ENCODE data around the gene VPS41.

The VPS41 gene

GRCh38 chr7:38760226-38760625 lies 148.8 kb downstream of the VPS41 start:
- H3K9ac ChIP-seq (ENCODE audit: low read depth, low read length), result no peak overlapping the region
- no peak overlapping the region for H3K27ac ChIP-seq (ENCODE audit: low read length)
- no peak for TF ChIP-seq EZH2 (IDR thresholded peaks at IDR 0.05; ENCODE audit: borderline replicate concordance, low read depth, low read length, severe bottlenecking)
- TF ChIP-seq CTCF (IDR thresholded peaks at IDR 0.05; ENCODE audit: borderline replicate concordance, extremely low read depth, low read length, poor library complexity, severe bottlenecking), result no peak

GRCh38 chr7:38759028-38759427 lies 150.0 kb downstream of the VPS41 start:
- TF ChIP-seq EZH2 (IDR thresholded peaks at IDR 0.05; ENCODE audit: borderline replicate concordance, low read depth, low read length, severe bottlenecking) (no peak), CTCF (IDR thresholded peaks at IDR 0.05; ENCODE audit: borderline replicate concordance, extremely low read depth, low read length, poor library complexity, severe bottlenecking) (no peak)
- Histone ChIP-seq H3K79me2 (ENCODE audit: insufficient read depth, low read length) (no peaks in the 10 kb centered on the region), H3K4me1 (ENCODE audit: insufficient read depth, low read length) (no peaks in the 10 kb centered on the region), H3K36me3 (ENCODE audit: insufficient read depth, low read length) (peaks cover 45% of the 10 kb centered on the region; the same call in 1 of the 2 replicates), H3K27me3 (ENCODE audit: insufficient read depth, low read length, poor library complexity) (no peaks in the 10 kb centered on the region), H3K9ac (ENCODE audit: low read depth, low read length) (no peak overlapping the region), H3K27ac (ENCODE audit: low read length) (no peak overlapping the region), H3K4me3 (ENCODE audit: low read depth in 1 of 2, low read length in 2 of 2) (no peak overlapping the region), H3K4me2 (ENCODE audit: insufficient read depth, low read length) (no peak overlapping the region), H4K20me1 (ENCODE audit: insufficient read depth, low read length) (no peaks in the 10 kb centered on the region), H2AFZ (ENCODE audit: low read depth, low read length) (no peak overlapping the region), H3K9me3 (ENCODE audit: insufficient read depth, low read length, severe bottlenecking) (no peaks in the 10 kb centered on the region)
- ATAC-seq (ENCODE audit: insufficient read depth, low read depth) (no peak), DNase-seq (no peak)

More at GRCh38 chr7:38760226-38760625, 148.8 kb downstream of the VPS41 start:
- DNase-seq (no peak), ATAC-seq (ENCODE audit: insufficient read depth, low read depth) (no peak)
- no peak overlapping the region for H3K4me3 ChIP-seq (ENCODE audit: low read depth in 1 of 2, low read length in 2 of 2)
- H3K36me3 ChIP-seq (ENCODE audit: insufficient read depth, low read length), result peaks cover 41% of the 10 kb centered on the region; the same call in 1 of the 2 replicates
- no peaks in the 10 kb centered on the region for H4K20me1 ChIP-seq (ENCODE audit: insufficient read depth, low read length)
- no peaks in the 10 kb centered on the region for H3K9me3 ChIP-seq (ENCODE audit: insufficient read depth, low read length, severe bottlenecking)
- no peak overlapping the region for H3K4me2 ChIP-seq (ENCODE audit: insufficient read depth, low read length)
- H3K27me3 ChIP-seq (ENCODE audit: insufficient read depth, low read length, poor library complexity), result no peaks in the 10 kb centered on the region
- H2AFZ ChIP-seq (ENCODE audit: low read depth, low read length), result no peak overlapping the region
- H3K4me1 ChIP-seq (ENCODE audit: insufficient read depth, low read length), result no peaks in the 10 kb centered on the region
- H3K79me2 ChIP-seq (ENCODE audit: insufficient read depth, low read length), result no peaks in the 10 kb centered on the region

- H3K4me3 ChIP-seq (ENCODE audit: low read depth in 1 of 2, low read length in 2 of 2), result no peak overlapping the region
Observed at GRCh38 chr7:38757931-38758330, 151.1 kb downstream of the VPS41 start.

More at GRCh38 chr7:38757931-38758330, 151.1 kb downstream of the VPS41 start:
- H3K36me3 ChIP-seq (ENCODE audit: insufficient read depth, low read length), result peaks cover 50% of the 10 kb centered on the region; the same call in 1 of the 2 replicates
- no peak overlapping the region for H3K27ac ChIP-seq (ENCODE audit: low read length)
- H3K9me3 ChIP-seq (ENCODE audit: insufficient read depth, low read length, severe bottlenecking), result no peaks in the 10 kb centered on the region
- H3K27me3 ChIP-seq (ENCODE audit: insufficient read depth, low read length, poor library complexity), result no peaks in the 10 kb centered on the region
- no peak overlapping the region for H3K9ac ChIP-seq (ENCODE audit: low read depth, low read length)
- no peak for ATAC-seq (ENCODE audit: insufficient read depth, low read depth)
- H2AFZ ChIP-seq (ENCODE audit: low read depth, low read length), result no peak overlapping the region
- H3K79me2 ChIP-seq (ENCODE audit: insufficient read depth, low read length), result no peaks in the 10 kb centered on the region
- no peak for TF ChIP-seq EZH2 (IDR thresholded peaks at IDR 0.05; ENCODE audit: borderline replicate concordance, low read depth, low read length, severe bottlenecking)
- no peak for TF ChIP-seq CTCF (IDR thresholded peaks at IDR 0.05; ENCODE audit: borderline replicate concordance, extremely low read depth, low read length, poor library complexity, severe bottlenecking)
- no peak for DNase-seq
- H3K4me1 ChIP-seq (ENCODE audit: insufficient read depth, low read length), result no peaks in the 10 kb centered on the region
- H4K20me1 ChIP-seq (ENCODE audit: insufficient read depth, low read length), result no peaks in the 10 kb centered on the region
- H3K4me2 ChIP-seq (ENCODE audit: insufficient read depth, low read length), result no peak overlapping the region

Measured in DND-41 (cell line).